ENCODE data around the gene VGLL4. TPM values are rescaled to one million over a fixed set of nuclear protein-coding genes. Genes with fewer than 3 reads are reported as not detected.

Gene VGLL4
- total and polyA plus RNA-seq, 2 of the 4 experiments (the other 2 are of a cell fraction) = 26.2 to 35.4 TPM

DNA sequence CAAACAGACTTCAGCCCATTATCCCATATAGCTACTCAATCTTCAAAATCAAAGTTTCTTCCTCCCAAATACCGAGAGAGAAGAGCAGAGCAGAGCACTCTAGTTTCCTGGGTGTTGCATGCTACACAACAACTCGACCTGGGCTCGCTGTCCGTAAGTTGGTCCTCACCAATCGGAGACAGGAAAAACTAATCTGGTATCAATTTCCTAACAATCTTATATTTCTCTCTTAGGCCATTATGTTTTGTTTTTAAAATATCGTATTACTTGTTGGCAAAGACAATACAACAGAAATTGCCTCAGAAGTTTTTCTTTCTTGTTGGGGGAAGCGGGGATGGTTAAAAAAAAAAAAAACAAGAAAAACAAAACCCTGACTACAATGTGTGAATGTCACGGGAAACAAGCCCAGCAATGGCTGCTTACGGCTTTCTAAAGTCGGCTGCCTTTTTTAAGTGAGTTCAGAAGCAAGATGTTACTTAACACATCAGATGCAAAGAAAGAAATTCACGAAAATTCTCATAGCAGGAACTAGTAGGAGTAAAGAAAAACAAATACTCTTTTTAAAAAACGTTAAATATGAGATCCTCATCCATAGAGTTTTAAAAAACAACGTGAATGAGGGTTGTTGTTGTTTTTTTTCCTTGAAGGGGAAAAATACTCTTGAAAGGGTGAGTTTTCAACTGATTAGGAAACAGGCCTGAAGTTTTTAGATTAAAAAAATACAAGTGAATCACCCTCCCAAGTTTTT is 1.9 kb downstream of the VGLL4 start (continued):
- no peak for TF ChIP-seq MXI1 (IDR thresholded peaks at IDR 0.05; ENCODE audit: borderline replicate concordance, low read depth, low read length)

DNA sequence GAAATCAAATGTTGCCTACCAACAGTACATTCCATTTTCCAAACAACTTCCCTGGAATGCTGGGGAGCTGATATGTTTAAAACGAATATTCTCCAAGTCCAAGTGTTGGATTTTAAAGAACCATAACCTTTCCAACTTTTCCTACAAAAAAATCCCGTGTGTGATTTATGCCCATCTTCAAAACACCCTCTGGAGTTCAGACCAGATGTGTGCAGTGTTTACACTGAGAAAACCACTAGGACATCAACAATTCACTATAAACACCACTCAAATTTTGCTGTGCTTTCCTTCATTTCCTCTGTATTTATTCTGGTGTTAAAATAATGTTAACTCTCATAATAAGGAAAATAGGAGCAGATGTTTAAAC is 2.4 kb downstream of the VGLL4 start:
- POLR2A ChIA-PET (ENCODE audit: unreplicated experiment) = interaction anchor here (0.6 kb wide), 1 partner anchor 158 kb away, joined by 3 read pairs; no protein-coding TSS in a partner anchor
- H4K8ac ChIP-seq (ENCODE audit: low read depth in 2 of 2, low read length in 2 of 2) = no peak overlapping the region

More for the DNA sequence above, 2.4 kb downstream of the VGLL4 start:
- H2AK5ac ChIP-seq (ENCODE audit: low read depth, low read length) = no peak overlapping the region
- peak overlapping the region; percentile 90 for H3K4me3 ChIP-seq (ENCODE audit: insufficient read depth, low read depth, low read length)
- peak overlapping the region; percentile 2; the same call in 1 of the 2 replicates for H3K18ac ChIP-seq (ENCODE audit: low read depth, low read length)
- WGBS, 2 experiments (ENCODE audit: extremely low coverage in 2 of 2, insufficient read length in 1 of 2) = no CpG with 5 or more reads among the region's 2 CpGs
- DNase-seq (peak; percentile 77), ATAC-seq (ENCODE audit: low read depth) (peak; percentile 4; the same call in 1 of the 2 replicates)
- H2AK9ac ChIP-seq (replicated peaks; ENCODE audit: low read depth, low read length, poor library complexity) = no peak overlapping the region
- H3K9me1 ChIP-seq (ENCODE audit: insufficient read depth, low read length) = peaks cover 12% of the 10 kb centered on the region
- H2BK20ac ChIP-seq (ENCODE audit: low read depth, low read length) = no peak overlapping the region
- H2BK120ac ChIP-seq (ENCODE audit: low read depth, low read length) = no peak overlapping the region; the same call in 1 of the 2 replicates
- H3K23ac ChIP-seq (ENCODE audit: low read depth, low read length) = peak overlapping the region; percentile 82; the same call in 1 of the 2 replicates
- BruUV-seq (replicated peaks) = no TSS peak
- H3K79me1 ChIP-seq (ENCODE audit: low read depth in 1 of 2, low read length in 2 of 2) = peaks cover 9 to 35% of the 10 kb centered on the region in 2 experiments
- no peaks in the 10 kb centered on the region for H3K9me3 ChIP-seq (ENCODE audit: control insufficient read depth, insufficient read depth, low read length)
- H3K14ac ChIP-seq (replicated peaks; ENCODE audit: low read depth, low read length) = peak overlapping the region; percentile 90
- dilution Hi-C loops (cut with HindIII; ENCODE audit: low sequenced_read_pairs, unreplicated experiment) (no loop called here), intact Hi-C loops (cut with micrococcal nuclease) (no loop called here), in situ Hi-C loops (cut with MboI; ENCODE audit: low sequenced_read_pairs) (loop anchor here (10.0 kb wide), 1 partner anchor 76 kb away; no protein-coding TSS in a partner anchor)
- peaks cover 10% of the 10 kb centered on the region for H3K36me3 ChIP-seq (ENCODE audit: control insufficient read depth, insufficient read depth, low read length)
- peak overlapping the region; percentile 92; the same call in 1 of the 2 replicates for H3K4me2 ChIP-seq (ENCODE audit: low read depth, low read length)
- peak overlapping the region; percentile 65; the same call in 1 of the 2 replicates for H3K4ac ChIP-seq (ENCODE audit: low read depth, low read length)
- peak overlapping the region; percentile 96; the same call in 1 of the 2 replicates for H3K56ac ChIP-seq (ENCODE audit: extremely low read depth, insufficient read depth, low read length)
- CTCF ChIA-PET = interaction anchor here (0.6 to 0.7 kb wide), 5 partner anchors 85 to 907 kb away, joined by 3 to 7 read pairs (median 4); no protein-coding TSS in a partner anchor
- H2BK5ac ChIP-seq (ENCODE audit: low read depth, low read length, poor library complexity, severe bottlenecking) = peak overlapping the region; percentile 97
- peaks cover 35% of the 10 kb centered on the region for H4K20me1 ChIP-seq (ENCODE audit: insufficient read depth, low read length)
- no peak overlapping the region for H2AFZ ChIP-seq (replicated peaks; ENCODE audit: low read length, poor library complexity)
- H4K5ac ChIP-seq (ENCODE audit: low read depth, low read length) = no peak overlapping the region; the same call in 1 of the 2 replicates
- no peak overlapping the region; the same call in 2 of the 3 replicates for H2BK15ac ChIP-seq (ENCODE audit: low read depth, low read length)
- H3K27me3 ChIP-seq (ENCODE audit: control insufficient read depth, insufficient read depth, low read length) = no peaks in the 10 kb centered on the region
- H3K27ac ChIP-seq (ENCODE audit: insufficient read depth, low read length) = peak overlapping the region; percentile 100; the same call in 1 of the 2 replicates
- TF ChIP-seq CEBPB (IDR thresholded peaks at IDR 0.05; ENCODE audit: low read depth, low read length) = no peak
- no peak for TF ChIP-seq CHD1 (IDR thresholded peaks at IDR 0.05; ENCODE audit: low read depth, low read length)
- TF ChIP-seq BHLHE40 (IDR thresholded peaks at IDR 0.05; ENCODE audit: low read depth, low read length) = peak; percentile 30; the same call in 1 of the 2 replicates
- peaks cover 26% of the 10 kb centered on the region for H3K4me1 ChIP-seq (ENCODE audit: control insufficient read depth, insufficient read depth, low read length)
- no peak overlapping the region for H4K91ac ChIP-seq (ENCODE audit: insufficient read depth, low read depth, low read length)
- peak overlapping the region; percentile 99; the same call in 1 of the 2 replicates for H3K9ac ChIP-seq (ENCODE audit: low read depth, low read length)

Data from IMR-90 (cell line).